ENCODE data around the gene PTPRE.

- TF ChIP-seq MAX (IDR thresholded peaks at IDR 0.05) (no peak), SIN3A (IDR thresholded peaks at IDR 0.05; ENCODE audit: low read depth) (no peak), CEBPB (IDR thresholded peaks at IDR 0.05; ENCODE audit: low read depth) (no peak), CTCF (IDR thresholded peaks at IDR 0.05 in 2 of 3, conservative IDR thresholded peaks at IDR 0.05 in 1 of 3; ENCODE audit: borderline replicate concordance in 1 of 3, insufficient read depth in 1 of 3, low read depth in 2 of 3, low read length in 2 of 3) (no peak), YY1 (IDR thresholded peaks at IDR 0.05; ENCODE audit: extremely low read depth, insufficient replicate concordance, low read depth, low read length) (no peak), POLR2A (IDR thresholded peaks at IDR 0.05; ENCODE audit: borderline replicate concordance, extremely low read depth, insufficient read depth, insufficient read length) (no peak), REST (IDR thresholded peaks at IDR 0.05; ENCODE audit: low read depth) (no peak), EZH2 (IDR thresholded peaks at IDR 0.05) (no peak), EZH2phosphoT487 (IDR thresholded peaks at IDR 0.05; ENCODE audit: borderline replicate concordance) (no peak), ELF1 (IDR thresholded peaks at IDR 0.05; ENCODE audit: borderline replicate concordance, low read depth) (no peak)
Observed at GRCh38 chr10:127944256-127944655, 37.4 kb downstream of the PTPRE start.

Measured in HCT116 (cell line).